PC-9 (cell line): Measurements from ENCODE around the gene THEMIS.

Experiments used
- CTCF ChIP-seq: fragments of 200-600 bp; sonication (generic); conservative IDR thresholded peaks from 2 replicates; pipeline ENCODE4 v1.6.1; 2017; ENCODE audit warnings: mixed run types, antibody characterized with exemption, mild to moderate bottlenecking, moderate library complexity
- EZH2 ChIP-seq: fragments of 200-600 bp; sonication (generic); IDR thresholded peaks from 2 replicates; pipeline ENCODE4 v1.8.0; 2017; ENCODE audit warnings: antibody characterized with exemption, low read depth

- TF ChIP-seq CTCF: no peak
- no peak for TF ChIP-seq EZH2
Observed at GRCh38 chr6:127891731-127892326, 9.0 kb downstream of the THEMIS start.
